HepG2 (cell line): ENCODE measurements around the gene EGLN1. TPM values are rescaled to one million over a fixed set of nuclear protein-coding genes. Genes with fewer than 3 reads are reported as not detected.
A peak's percentile ranks its signal among the peaks of the same experiment; 100 is the strongest.

Experiments used
- ATAC-seq: fragments of 200-7000 bp; cut with Tn5 transposase; 3 replicates; pipeline ENCODE4 v1.9.1; 2020; ENCODE audit warnings: mild to moderate bottlenecking, moderate library complexity
- BruUV-seq: library from RNA; stranded (reverse); fragments of 400-500 nt; replicated peaks from 2 replicates; lab custom pipeline; 2021; lab: Mats Ljungman, UMichigan
- CTCF ChIA-PET: fragments of 300-600 bp; formaldehyde crosslinking; extraction: SDS; loops from one replicate; lab custom pipeline; 2021; ENCODE audit warnings: low total read pairs, inconsistent platforms, low intra/inter-chr PET ratio; lab: Yijun Ruan, JAX
- POLR2A ChIA-PET: fragments of 350-600 bp; sonication (Branson Sonifier 250); formaldehyde crosslinking; loops from one replicate; lab custom pipeline; 2020; ENCODE audit warnings: antibody characterized with exemption, inconsistent platforms; lab: Yijun Ruan, JAX
- DNase-seq: peaks from one replicate; pipeline ENCODE4 v3.0.0-alpha.2; 2015; ENCODE audit warnings: low spot score
- FAIRE-seq: peaks from 3 replicates; lab custom pipeline; 2011; peaks lifted over from hg19 to GRCh38; lab: Jason Lieb, UNC
- H2AFZ ChIP-seq: one replicate; pipeline ENCODE4 v1.6.1; 2011; ENCODE audit warnings: low read length, inconsistent platforms
- H3K27ac ChIP-seq: fragments of 300-600 bp; 3 replicates; pipeline ENCODE4 v1.8.0; 2011; ENCODE audit warnings: mixed run types, mild to moderate bottlenecking, mixed read lengths, low read length, inconsistent platforms; ENCODE audit not compliant: insufficient read depth; ENCODE audit errors: extremely low read length
- H3K27me3 ChIP-seq, 2 experiments: fragments of 200-600 bp in 1 of 2; 2 replicates in 1 of 2; 3 replicates in 1 of 2; pipeline versions ENCODE4 v1.6.0 to v1.8.0; 2011; ENCODE audit warnings: low read length in 2 of 2, mild to moderate bottlenecking in 2 of 2, moderate library complexity in 2 of 2, inconsistent platforms in 1 of 2; ENCODE audit not compliant: insufficient read depth in 2 of 2, control insufficient read depth in 1 of 2
- H3K36me3 ChIP-seq, 2 experiments: fragments of 200-600 bp in 1 of 2; replicated peaks in 1 of 2; 2 replicates in 1 of 2; 3 replicates in 1 of 2; pipeline versions ENCODE4 v1.5.1 to v1.8.0; 2011; ENCODE audit warnings: low read length in 2 of 2, inconsistent platforms in 1 of 2; ENCODE audit not compliant: insufficient read depth in 2 of 2, control insufficient read depth in 1 of 2
- H3K4me1 ChIP-seq: 2 replicates; pipeline ENCODE4 v1.5.1; 2012; ENCODE audit warnings: low read length, inconsistent platforms; ENCODE audit not compliant: insufficient read depth
- H3K4me2 ChIP-seq: 2 replicates; pipeline ENCODE4 v1.6.0; 2011; ENCODE audit warnings: low read depth, low read length, inconsistent platforms
- H3K4me3 ChIP-seq, 3 experiments: fragments of 200-600 bp in 1 of 3; sonication (generic), shearing (Covaris generic) in 1 of 3; replicated peaks in 1 of 3; 2 replicates each; pipeline ENCODE4 v1.5.1; 2011 to 2016; ENCODE audit warnings: low read length in 3 of 3, inconsistent platforms in 2 of 3, low read depth in 2 of 3, mild to moderate bottlenecking in 2 of 3, control low read depth in 1 of 3, mixed read lengths in 1 of 3; ENCODE audit not compliant: insufficient read depth in 1 of 3
- H3K79me2 ChIP-seq: one replicate; pipeline ENCODE4 v1.6.1; 2011; ENCODE audit warnings: low read length, inconsistent platforms; ENCODE audit not compliant: insufficient read depth
- H3K9ac ChIP-seq: 2 replicates; pipeline ENCODE4 v1.6.0; 2011; ENCODE audit warnings: mild to moderate bottlenecking, low read depth, low read length, inconsistent platforms; ENCODE audit not compliant: insufficient read depth
- H3K9me3 ChIP-seq: 2 replicates; pipeline ENCODE4 v1.5.1; 2012; ENCODE audit warnings: mild to moderate bottlenecking, low read length
- H4K20me1 ChIP-seq: 2 replicates; pipeline ENCODE4 v1.6.0; 2011; ENCODE audit warnings: inconsistent platforms, mild to moderate bottlenecking, low read length, moderate library complexity; ENCODE audit not compliant: insufficient read depth
- ARID4A ChIP-seq: sonication (generic); formaldehyde crosslinking; IDR thresholded peaks from 2 replicates; pipeline ENCODE4 v1.5.0; 2020; ENCODE audit warnings: mild to moderate bottlenecking, missing genetic modification reagents, borderline replicate concordance
- ZBTB46 ChIP-seq: sonication (generic); formaldehyde crosslinking; IDR thresholded peaks from 2 replicates; pipeline ENCODE4 v1.4.0; 2020; ENCODE audit warnings: mild to moderate bottlenecking, missing genetic modification reagents, borderline replicate concordance
- WGBS: methylation state at CpG from one replicate; pipeline ENCODE4 v1.1.6; 2017; ENCODE audit warnings: low lambda C conversion rate; 5-methylcytosine and 5-hydroxymethylcytosine counted together
- in situ Hi-C: cut with HindIII; loops from 2 replicates; pipeline ENCODE4 v1.10.0; 2017; ENCODE audit warnings: low pct_unique_long_range_greater_than_20kb; ENCODE audit not compliant: extremely low pct_ligation_motif_present
- intact Hi-C: fragments of 100-400 bp; cut with micrococcal nuclease; formaldehyde crosslinking; loops from one replicate; pipeline ENCODE4 v1.10.0; 2022; ENCODE audit not compliant: unreplicated experiment
- polyA plus RNA-seq, 8 experiments: library from polyadenylated mRNA; depleted of rRNA in 3 of 8; stranded (reverse) in 7 of 8; unstranded in 1 of 8; fragments of >200 nt; fragmentation: Illumina TruSeq in 4 of 8; extraction: Trizol in 4 of 8; gene quantifications; 2 replicates each; pipeline versions ENCODE4 v1.2.1 to v1.2.3, GENCODE V29; 2011 to 2016; ENCODE audit warnings: low read depth in 4 of 8, missing spikeins in 1 of 8, mixed read lengths in 1 of 8; ENCODE audit not compliant: insufficient read depth in 1 of 8
- total RNA-seq, 5 experiments: library from RNA; depleted of rRNA; stranded (reverse); fragments of >200 nt; fragmentation: Illumina TruSeq; extraction: Trizol; gene quantifications; 2 replicates each; pipeline ENCODE4 v1.2.3, GENCODE V29; 2016; ENCODE audit warnings: low read depth in 1 of 5

The EGLN1 gene
- total and polyA plus RNA-seq, 2 of the 13 experiments (the other 11 are each of a cell fraction or from before 2014, with no cell fraction given) = 34.4 to 44.1 TPM

- peak overlapping the region; percentile 87 for H3K9ac ChIP-seq
- H3K9me3 ChIP-seq = no peaks in the 10 kb centered on the region
- no peaks in the 10 kb centered on the region; a peak in 1 of 5 replicates for H3K27me3 ChIP-seq
- H3K4me3 ChIP-seq = peak overlapping the region; percentile 80 to 100 (median 99)
- H3K4me1 ChIP-seq = peaks cover 36% of the 10 kb centered on the region
- peaks cover 0 to 5% of the 10 kb centered on the region in 2 experiments; a peak in 2 of 5 replicates for H3K36me3 ChIP-seq
- intact Hi-C loops = loop anchor here (2.0 to 5.0 kb wide), 3 partner anchors 38 to 132 kb away; no protein-coding TSS in a partner anchor
- H3K27ac ChIP-seq = no peak overlapping the region
- H2AFZ ChIP-seq = no peak overlapping the region
- H3K79me2 ChIP-seq = peaks cover 69% of the 10 kb centered on the region
- H3K4me2 ChIP-seq = peak overlapping the region; percentile 86
- peaks cover 63% of the 10 kb centered on the region for H4K20me1 ChIP-seq
- DNase-seq (no peak), ATAC-seq (no peak), FAIRE-seq (no peak)
- in situ Hi-C loops = loop anchor here (10.0 kb wide), 1 partner anchor 115 kb away; no protein-coding TSS in a partner anchor
- POLR2A ChIA-PET = interaction anchor here (0.8 to 1.6 kb wide), 3 partner anchors 17 to 109 kb away, joined by 3 to 5 read pairs (median 5); partner anchors contain the start of genes EXOC8, SPRTN and TSNAX
- CTCF ChIA-PET = no interaction called here
- peak; percentile 20; the same call in 1 of the 2 replicates for TF ChIP-seq ARID4A (CRISPR knock-in tag)
- no peak for TF ChIP-seq ZBTB46 (CRISPR knock-in tag)
- WGBS = 2% methylated on average over 8 of the region's 8 CpGs
- no TSS peak for BruUV-seq
These were observed 2.3 kb downstream of the EGLN1 start for GRCh38 chr1:231419738-231420298.
